GM12875 (cell line): ENCODE measurements around the gene FGF18.

Source experiments
- H3K4me3 ChIP-seq: one replicate; pipeline ENCODE4 v1.5.1; 2011; ENCODE audit warnings: low read depth, low read length, control low read depth
- CTCF ChIP-seq: IDR thresholded peaks from 2 replicates; pipeline ENCODE4 v1.5.1; 2011; ENCODE audit warnings: low read depth, mild to moderate bottlenecking, control low read depth, inconsistent platforms, low read length, moderate library complexity, borderline replicate concordance; ENCODE audit not compliant: insufficient read depth

Gene FGF18

GRCh38 chr5:171437286-171437821 lies 17.9 kb downstream of the FGF18 start:
- H3K4me3 ChIP-seq: no peak overlapping the region
- no peak for TF ChIP-seq CTCF

GRCh38 chr5:171438738-171439137 lies 19.3 kb downstream of the FGF18 start:
- no peak for TF ChIP-seq CTCF
- no peak overlapping the region for H3K4me3 ChIP-seq

GRCh38 chr5:171441246-171441791 lies 21.9 kb downstream of the FGF18 start:
- no peak for TF ChIP-seq CTCF
- H3K4me3 ChIP-seq: no peak overlapping the region

- no peak for TF ChIP-seq CTCF
- H3K4me3 ChIP-seq: no peak overlapping the region
Measured at GRCh38 chr5:171442287-171443042, 23.0 kb downstream of the FGF18 start.

GRCh38 chr5:171444582-171444981 lies 25.1 kb downstream of the FGF18 start:
- TF ChIP-seq CTCF: no peak
- H3K4me3 ChIP-seq: no peak overlapping the region

- TF ChIP-seq CTCF: no peak
- H3K4me3 ChIP-seq: no peak overlapping the region
Measured at GRCh38 chr5:171445644-171446516, 26.4 kb downstream of the FGF18 start.
